ENCODE measurements around the gene ZNF790. TPM values are rescaled to one million over a fixed set of nuclear protein-coding genes. Genes with fewer than 3 reads are reported as not detected.

ZNF790 gene
- total RNA-seq, 1 experiment from 2014 or later, result 5.8 TPM

- H3K4me1 ChIP-seq (ENCODE audit: control insufficient read depth, insufficient read depth, low read length), result no peaks in the 10 kb centered on the region
- POLR2A ChIA-PET, result no interaction called here
- H3K9me3 ChIP-seq (ENCODE audit: control insufficient read depth, insufficient read depth, low read depth, low read length), result peaks cover 81% of the 10 kb centered on the region
- TF ChIP-seq REST (IDR thresholded peaks at IDR 0.05; ENCODE audit: insufficient read depth in 1 of 2, low read depth in 2 of 2, low read length in 1 of 2), result no peak
- TF ChIP-seq TCF7L2 (IDR thresholded peaks at IDR 0.05; ENCODE audit: low read depth, low read length), result no peak
- no peak for TF ChIP-seq CTCF (IDR thresholded peaks at IDR 0.05)
- TF ChIP-seq POLR2AphosphoS5 (IDR thresholded peaks at IDR 0.05; ENCODE audit: low read depth, low read length), result no peak
- no peak for TF ChIP-seq SIN3A (IDR thresholded peaks at IDR 0.05; ENCODE audit: borderline replicate concordance, insufficient read depth, low read depth, low read length)
- H3K27ac ChIP-seq (ENCODE audit: low read length), result no peak overlapping the region
- no peak overlapping the region for H3K4me3 ChIP-seq (ENCODE audit: low read depth in 2 of 2, low read length in 2 of 2)
- CTCF ChIA-PET, result no interaction called here
- H3K36me3 ChIP-seq (ENCODE audit: control insufficient read depth, insufficient read depth, low read length), result peaks cover 4% of the 10 kb centered on the region; the same call in 1 of the 2 replicates
- in situ Hi-C loops (cut with HindIII; ENCODE audit: low pct_unique_long_range_greater_than_20kb, low sequenced_read_pairs), result no loop called here
- intact Hi-C loops (cut with micrococcal nuclease; ENCODE audit: unreplicated experiment), result no loop called here
- ATAC-seq, result no peak
- BruUV-seq (replicated peaks), result no TSS peak
- no peak for DNase-seq (ENCODE audit: low read depth, low spot score)
- H3K27me3 ChIP-seq (ENCODE audit: control insufficient read depth, insufficient read depth, low read length), result no peaks in the 10 kb centered on the region
These were observed 19.0 kb downstream of the ZNF790 start for GRCh38 chr19:36819130-36819630.

GRCh38 chr19:36807029-36807428, 31.2 kb downstream of the ZNF790 start:
- DNase-seq (ENCODE audit: low read depth, low spot score), result no peak
- ChIA-PET CTCF (no interaction called here), POLR2A (no interaction called here)
- no peak for TF ChIP-seq CTCF (IDR thresholded peaks at IDR 0.05)
- no peak for TF ChIP-seq REST (IDR thresholded peaks at IDR 0.05; ENCODE audit: insufficient read depth in 1 of 2, low read depth in 2 of 2, low read length in 1 of 2)
- TF ChIP-seq POLR2AphosphoS5 (IDR thresholded peaks at IDR 0.05; ENCODE audit: low read depth, low read length), result no peak
- TF ChIP-seq SIN3A (IDR thresholded peaks at IDR 0.05; ENCODE audit: borderline replicate concordance, insufficient read depth, low read depth, low read length), result no peak
- no peak for TF ChIP-seq TCF7L2 (IDR thresholded peaks at IDR 0.05; ENCODE audit: low read depth, low read length)
- H3K27ac ChIP-seq (ENCODE audit: low read length), result no peak overlapping the region
- intact Hi-C loops (cut with micrococcal nuclease; ENCODE audit: unreplicated experiment) (no loop called here), in situ Hi-C loops (cut with HindIII; ENCODE audit: low pct_unique_long_range_greater_than_20kb, low sequenced_read_pairs) (no loop called here)
- BruUV-seq (replicated peaks), result no TSS peak
- no peaks in the 10 kb centered on the region for H3K4me1 ChIP-seq (ENCODE audit: control insufficient read depth, insufficient read depth, low read length)
- peaks cover 73% of the 10 kb centered on the region for H3K9me3 ChIP-seq (ENCODE audit: control insufficient read depth, insufficient read depth, low read depth, low read length)
- H3K36me3 ChIP-seq (ENCODE audit: control insufficient read depth, insufficient read depth, low read length), result peaks cover 3% of the 10 kb centered on the region; the same call in 1 of the 2 replicates
- H3K4me3 ChIP-seq (ENCODE audit: low read depth in 2 of 2, low read length in 2 of 2), result no peak overlapping the region
- H3K27me3 ChIP-seq (ENCODE audit: control insufficient read depth, insufficient read depth, low read length), result no peaks in the 10 kb centered on the region
- ATAC-seq, result no peak
